Right atrium auricular region (tissue), 2 donors: Measurements from ENCODE around the gene FXYD1. TPM values are rescaled to one million over a fixed set of nuclear protein-coding genes. Genes with fewer than 3 reads are reported as not detected.

ENCODE experiments used
- DNase-seq: peaks from one replicate; pipeline ENCODE4 v3.0.0-alpha.2; 2019; ENCODE audit warnings: low spot score
- H3K27ac ChIP-seq, 2 donors: fragments of 200-600 bp; sonication (generic); 1 replicate in 1 of 2; 2 replicates in 1 of 2; pipeline ENCODE4 v1.5.1; 2016 to 2019
- H3K27me3 ChIP-seq, 2 donors: fragments of 200-600 bp; sonication (generic); one replicate each; pipeline versions ENCODE4 v1.5.1 to v1.6.0; 2017 to 2019
- H3K36me3 ChIP-seq: fragments of 200-600 bp; sonication (generic); one replicate; pipeline ENCODE4 v1.5.1; 2016
- H3K4me1 ChIP-seq, 2 donors: fragments of 200-600 bp; sonication (generic); one replicate each; pipeline versions ENCODE4 v1.5.1 to v1.6.0; 2017 to 2019
- H3K4me3 ChIP-seq, 2 donors: fragments of 200-600 bp; sonication (generic); 1 replicate in 1 of 2; 2 replicates in 1 of 2; pipeline ENCODE4 v1.5.1; 2017 to 2019; ENCODE audit warnings: mild to moderate bottlenecking in 1 of 2, moderate library complexity in 1 of 2
- H3K9me3 ChIP-seq, 2 donors: fragments of 200-600 bp; sonication (generic); one replicate each; pipeline ENCODE4 v1.5.1; 2019
- total RNA-seq, 2 donors: library from RNA; depleted of rRNA; stranded (reverse); fragments of >200 nt; gene quantifications; one replicate each; pipeline ENCODE4 v1.1.0, GENCODE V29; 2016
- TF ChIP-seq, protein P1 (sequence below), 2 donors: fragments of 200-600 bp; sonication (generic); IDR thresholded peaks; one replicate each; pipeline ENCODE4 v1.5.1; 2019; ENCODE audit warnings: antibody characterized with exemption in 2 of 2

The FXYD1 gene
- total RNA-seq, 2 donors from 2014 or later, result 166 to 175 TPM

DNA sequence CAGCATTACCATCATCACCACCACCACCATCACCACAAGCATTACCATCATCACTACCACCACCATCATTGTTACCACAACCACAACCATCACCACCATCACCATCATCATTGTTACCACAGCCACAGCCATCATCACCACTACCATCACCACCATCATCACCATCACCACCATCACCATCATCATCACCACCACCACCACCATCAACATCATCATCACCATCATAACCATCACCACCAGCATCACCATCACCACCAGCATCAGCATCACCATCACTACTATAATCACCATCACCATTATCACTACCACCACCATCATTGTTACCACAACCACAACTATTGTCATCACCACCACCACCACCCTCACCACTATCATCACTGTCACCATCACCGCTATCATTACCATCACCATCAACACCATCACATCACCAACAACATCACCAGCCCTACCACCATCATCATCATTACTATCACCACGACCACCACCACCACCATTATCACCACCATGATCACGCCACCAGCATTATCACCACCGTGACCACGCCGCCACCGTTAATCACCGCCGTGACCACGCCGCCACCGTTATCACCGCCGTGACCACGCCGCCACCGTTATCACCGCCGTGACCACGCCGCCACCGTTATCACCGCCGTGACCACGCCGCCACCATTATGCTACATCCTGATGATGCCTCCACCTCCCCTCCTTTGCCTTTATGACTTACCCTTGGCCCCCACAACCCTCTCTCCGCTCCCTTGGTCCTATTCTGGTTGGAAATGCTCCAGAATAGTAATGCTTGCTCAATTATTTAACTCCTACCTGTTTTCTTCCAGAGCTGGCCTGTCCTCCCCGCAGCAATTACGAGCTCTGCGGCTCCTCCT lies 33.0 kb upstream of the FXYD1 start:
- H3K9me3 ChIP-seq, result no peaks in the 10 kb centered on the region
- TF ChIP-seq, protein P1, sequence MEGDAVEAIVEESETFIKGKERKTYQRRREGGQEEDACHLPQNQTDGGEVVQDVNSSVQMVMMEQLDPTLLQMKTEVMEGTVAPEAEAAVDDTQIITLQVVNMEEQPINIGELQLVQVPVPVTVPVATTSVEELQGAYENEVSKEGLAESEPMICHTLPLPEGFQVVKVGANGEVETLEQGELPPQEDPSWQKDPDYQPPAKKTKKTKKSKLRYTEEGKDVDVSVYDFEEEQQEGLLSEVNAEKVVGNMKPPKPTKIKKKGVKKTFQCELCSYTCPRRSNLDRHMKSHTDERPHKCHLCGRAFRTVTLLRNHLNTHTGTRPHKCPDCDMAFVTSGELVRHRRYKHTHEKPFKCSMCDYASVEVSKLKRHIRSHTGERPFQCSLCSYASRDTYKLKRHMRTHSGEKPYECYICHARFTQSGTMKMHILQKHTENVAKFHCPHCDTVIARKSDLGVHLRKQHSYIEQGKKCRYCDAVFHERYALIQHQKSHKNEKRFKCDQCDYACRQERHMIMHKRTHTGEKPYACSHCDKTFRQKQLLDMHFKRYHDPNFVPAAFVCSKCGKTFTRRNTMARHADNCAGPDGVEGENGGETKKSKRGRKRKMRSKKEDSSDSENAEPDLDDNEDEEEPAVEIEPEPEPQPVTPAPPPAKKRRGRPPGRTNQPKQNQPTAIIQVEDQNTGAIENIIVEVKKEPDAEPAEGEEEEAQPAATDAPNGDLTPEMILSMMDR (IDR thresholded peaks at IDR 0.05), result no peak
- H3K4me3 ChIP-seq, result no peak overlapping the region
- H3K27me3 ChIP-seq, result no peaks in the 10 kb centered on the region
- H3K4me1 ChIP-seq, result peaks cover 0 to 6% of the 10 kb centered on the region in 2 donors
- H3K36me3 ChIP-seq, result no peaks in the 10 kb centered on the region
- DNase-seq, result no peak
- no peak overlapping the region for H3K27ac ChIP-seq

DNA sequence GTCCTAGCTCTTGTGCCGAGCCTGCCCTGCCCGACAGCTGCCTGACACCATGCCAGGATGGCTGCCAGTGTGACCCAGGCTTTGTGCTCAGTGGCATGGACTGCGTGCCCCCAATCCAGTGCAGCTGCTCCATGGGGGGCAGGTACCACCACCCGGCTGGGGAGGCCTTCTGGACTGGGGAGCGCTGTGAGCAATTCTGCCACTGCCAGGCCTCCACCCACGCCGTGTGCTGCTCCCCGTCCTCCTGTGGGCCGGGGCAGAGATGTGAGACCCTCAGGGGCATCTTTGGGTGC lies 32.4 kb upstream of the FXYD1 start:
- Histone ChIP-seq H3K27ac (no peak overlapping the region), H3K27me3 (no peaks in the 10 kb centered on the region), H3K4me3 (no peak overlapping the region), H3K9me3 (no peaks in the 10 kb centered on the region), H3K36me3 (no peaks in the 10 kb centered on the region), H3K4me1 (peaks cover 0 to 6% of the 10 kb centered on the region in 2 donors)
- TF ChIP-seq, protein P1 (IDR thresholded peaks at IDR 0.05), result no peak
- no peak for DNase-seq

DNA sequence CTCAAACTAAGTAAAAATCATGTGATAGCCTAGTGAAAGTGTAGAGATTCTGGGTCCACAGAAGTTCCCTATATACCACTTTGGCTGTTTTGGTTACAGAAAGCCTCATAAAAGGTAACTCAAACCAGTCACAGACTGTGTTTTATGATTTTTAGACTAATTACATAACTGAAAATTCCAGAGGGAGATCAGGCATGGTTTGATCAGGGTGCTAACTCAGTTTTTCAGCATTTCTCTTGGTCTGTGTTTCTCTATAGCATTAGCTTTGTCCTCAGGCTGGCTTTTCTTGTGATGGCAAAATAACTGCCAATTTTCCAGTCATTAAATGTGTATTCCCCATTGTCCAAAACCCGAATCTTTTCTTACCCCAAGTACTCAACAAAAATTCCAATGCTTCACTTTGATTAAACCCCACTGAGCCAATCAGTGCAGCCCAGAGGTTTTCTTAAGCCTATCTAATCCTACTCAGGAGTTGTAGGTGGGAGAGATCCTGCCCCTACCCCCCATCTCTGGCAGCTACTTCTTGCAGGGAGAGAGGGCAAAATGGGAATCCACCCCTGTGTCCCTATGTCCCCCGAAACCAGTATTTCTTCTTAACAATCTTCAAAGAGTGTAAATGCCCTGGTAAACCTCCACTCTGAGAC lies 31.6 kb upstream of the FXYD1 start:
- H3K36me3 ChIP-seq, result no peaks in the 10 kb centered on the region
- peak overlapping the region in 1 of 2 donors; percentile 1 for H3K27ac ChIP-seq
- H3K4me3 ChIP-seq, result no peak overlapping the region
- H3K9me3 ChIP-seq, result no peaks in the 10 kb centered on the region
- TF ChIP-seq, protein P1 (IDR thresholded peaks at IDR 0.05), result no peak
- H3K27me3 ChIP-seq, result no peaks in the 10 kb centered on the region
- peaks cover 0 to 6% of the 10 kb centered on the region in 2 donors for H3K4me1 ChIP-seq
- no peak for DNase-seq

DNA sequence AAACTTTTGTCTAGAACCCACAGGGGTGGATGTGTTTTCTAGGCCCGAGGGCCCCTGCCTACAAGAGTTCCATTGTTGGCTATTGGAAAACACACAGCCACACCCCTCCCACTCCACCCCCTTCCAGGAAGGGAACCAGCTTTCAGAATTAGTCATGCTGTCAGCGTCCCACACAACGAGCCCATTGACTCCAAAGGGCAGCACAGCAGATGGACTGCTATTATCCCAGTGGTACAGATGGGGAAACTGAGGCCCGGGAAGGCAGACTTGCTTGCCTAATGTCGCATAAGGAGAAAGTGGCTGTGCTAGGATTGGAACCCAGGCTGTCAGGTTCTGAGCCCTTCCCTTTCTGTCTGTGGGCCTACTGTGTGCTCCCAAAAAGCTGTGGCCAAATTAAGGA lies 31.1 kb upstream of the FXYD1 start:
- peak; percentile 77 for DNase-seq
- Histone ChIP-seq H3K4me3 (no peak overlapping the region), H3K27ac (peak overlapping the region in 1 of 2 donors; percentile 1), H3K36me3 (no peaks in the 10 kb centered on the region), H3K4me1 (peaks cover 0 to 6% of the 10 kb centered on the region in 2 donors), H3K27me3 (no peaks in the 10 kb centered on the region), H3K9me3 (no peaks in the 10 kb centered on the region)
- TF ChIP-seq, protein P1 (IDR thresholded peaks at IDR 0.05), result no peak

GRCh38 chr19:35108730-35109129 lies 29.9 kb upstream of the FXYD1 start:
- DNase-seq, result no peak
- Histone ChIP-seq H3K27ac (no peak overlapping the region), H3K27me3 (no peaks in the 10 kb centered on the region), H3K36me3 (no peaks in the 10 kb centered on the region), H3K4me1 (peaks cover 0 to 6% of the 10 kb centered on the region in 2 donors), H3K4me3 (no peak overlapping the region), H3K9me3 (no peaks in the 10 kb centered on the region)
- TF ChIP-seq, protein P1 (IDR thresholded peaks at IDR 0.05), result no peak
